GM21526 (cell line): ENCODE data around the gene MAML2.

Source experiments
- ATAC-seq: cut with Tn5 transposase; IDR thresholded peaks from one replicate; pipeline ENCODE4 v1.9.1; 2021; ENCODE audit warnings: moderate library complexity; ENCODE audit not compliant: unreplicated experiment, low FRiP score

MAML2 gene

DNA sequence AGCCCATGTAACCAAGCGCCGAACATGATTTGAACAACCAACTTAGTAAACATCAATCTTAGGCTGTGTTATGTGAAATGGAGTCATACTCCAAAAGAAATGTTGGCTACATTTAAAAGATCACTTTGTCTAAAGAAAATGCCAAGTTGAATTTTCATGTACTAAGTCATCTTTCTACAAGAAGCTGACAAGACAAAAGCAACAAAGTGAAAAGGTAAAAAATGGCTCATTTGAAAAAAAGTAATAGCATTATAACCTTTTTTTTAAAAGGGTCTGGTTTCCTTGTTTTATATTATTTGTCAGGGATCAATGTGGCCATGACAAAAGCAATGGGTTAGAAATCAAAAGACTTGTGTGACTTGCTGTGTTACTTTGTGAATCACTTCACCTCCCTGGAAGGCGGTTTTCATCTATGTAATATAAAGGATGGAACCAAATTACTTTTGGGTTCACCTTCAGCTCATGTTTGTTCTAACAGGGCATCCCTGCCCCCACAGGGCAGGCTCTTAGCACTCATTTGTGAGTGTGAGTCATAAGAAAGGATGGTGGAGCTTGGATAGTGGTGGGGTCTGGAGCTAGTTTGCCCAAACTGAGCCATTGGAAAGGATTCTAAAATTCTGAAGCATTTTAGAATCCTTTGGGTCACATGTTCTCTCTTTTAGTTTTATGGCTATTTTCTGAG is 287.1 kb downstream of the MAML2 start:
- no peak for ATAC-seq

DNA sequence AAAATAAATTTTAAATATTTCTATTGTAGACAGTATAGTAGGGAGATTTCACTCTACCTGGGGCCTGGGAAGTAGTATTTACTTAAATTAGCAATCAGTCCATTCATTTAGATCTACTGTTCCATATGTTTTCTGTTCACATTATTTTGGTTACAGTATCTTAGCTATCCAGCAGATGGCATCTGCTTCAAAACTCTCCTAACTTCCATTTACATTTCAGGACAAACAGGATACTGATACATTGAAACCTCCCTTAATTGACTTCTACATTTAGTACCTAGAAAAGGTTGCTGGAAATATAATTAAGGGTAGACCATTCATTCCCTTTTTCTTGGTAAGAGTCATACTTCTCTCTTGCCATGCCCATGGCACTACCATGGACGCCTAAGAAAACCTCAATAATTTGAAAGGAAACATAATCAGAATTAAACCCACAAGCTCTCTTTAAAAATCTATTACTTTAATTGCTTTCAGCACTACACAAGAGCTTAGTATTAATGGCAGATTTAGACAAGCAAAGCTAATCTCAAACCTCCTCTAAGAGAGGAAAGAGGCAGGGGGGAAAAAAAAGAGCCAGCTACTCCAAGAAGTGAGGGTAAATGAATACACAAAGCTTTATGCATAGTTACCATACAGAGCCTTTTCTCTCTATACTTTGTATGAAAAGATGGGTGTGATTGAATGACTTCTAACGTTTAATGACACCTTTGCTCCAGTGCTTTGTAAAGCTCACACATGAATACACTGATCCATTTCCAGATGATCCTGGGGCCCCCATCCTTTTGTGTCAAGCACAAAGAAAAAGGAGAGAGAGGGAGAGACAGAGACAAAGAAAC is 287.9 kb downstream of the MAML2 start:
- ATAC-seq = no peak

DNA sequence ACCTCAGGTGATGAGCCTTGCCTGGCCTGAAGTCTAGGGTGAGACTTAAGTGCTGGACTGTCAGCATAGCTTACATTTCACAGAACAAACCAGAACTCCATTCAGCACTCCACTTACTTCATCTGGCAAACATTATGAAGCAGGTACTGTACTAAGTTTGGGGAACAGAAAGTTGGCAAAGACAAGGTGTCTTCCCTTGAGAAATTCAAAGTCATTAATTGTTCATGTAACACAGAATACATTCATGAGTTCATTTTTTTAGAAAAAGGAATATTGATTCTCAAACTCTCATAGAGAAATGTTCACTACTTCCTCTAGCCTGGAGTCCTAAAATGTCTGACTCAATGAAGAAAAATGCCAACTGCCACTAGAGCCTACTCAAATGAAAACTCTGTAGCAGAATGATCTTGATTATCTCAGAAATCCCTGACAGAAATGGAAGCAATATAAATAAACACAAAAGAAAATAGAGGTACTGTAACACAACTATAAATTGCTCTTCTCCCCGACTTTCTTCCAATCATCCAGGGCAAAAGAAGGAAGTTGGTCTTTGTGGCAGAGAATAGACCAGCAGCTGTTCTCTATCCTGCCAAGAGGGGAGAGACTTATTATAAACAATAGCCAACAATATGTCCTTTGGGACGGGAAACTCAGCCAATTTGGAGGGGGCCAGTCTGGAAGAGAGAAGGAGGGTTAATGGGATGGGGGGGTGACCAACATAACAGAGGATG is 289.9 kb downstream of the MAML2 start:
- no peak for ATAC-seq

DNA sequence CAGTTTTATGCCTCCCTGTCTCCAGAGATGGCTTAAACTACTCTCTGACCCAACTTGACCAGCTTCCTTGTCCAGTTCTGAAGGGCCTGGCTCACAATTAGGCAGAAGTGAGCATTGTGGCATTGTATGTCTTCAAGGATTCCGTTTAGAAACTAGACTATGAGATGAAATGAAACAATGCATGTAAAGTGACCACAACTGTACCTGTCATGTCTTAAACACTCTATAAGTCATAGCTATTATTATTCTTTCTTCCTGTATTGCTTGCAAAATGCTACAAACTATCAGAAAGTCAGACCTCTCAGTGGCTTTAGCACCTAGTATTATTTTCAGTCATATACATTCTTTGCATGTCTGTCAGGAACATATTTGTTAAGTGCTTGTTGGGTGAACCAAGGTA is 291.2 kb downstream of the MAML2 start:
- ATAC-seq = peak; percentile 97

- no peak for ATAC-seq
Measured at GRCh38 chr11:96050435-96051182, 292.4 kb downstream of the MAML2 start.

DNA sequence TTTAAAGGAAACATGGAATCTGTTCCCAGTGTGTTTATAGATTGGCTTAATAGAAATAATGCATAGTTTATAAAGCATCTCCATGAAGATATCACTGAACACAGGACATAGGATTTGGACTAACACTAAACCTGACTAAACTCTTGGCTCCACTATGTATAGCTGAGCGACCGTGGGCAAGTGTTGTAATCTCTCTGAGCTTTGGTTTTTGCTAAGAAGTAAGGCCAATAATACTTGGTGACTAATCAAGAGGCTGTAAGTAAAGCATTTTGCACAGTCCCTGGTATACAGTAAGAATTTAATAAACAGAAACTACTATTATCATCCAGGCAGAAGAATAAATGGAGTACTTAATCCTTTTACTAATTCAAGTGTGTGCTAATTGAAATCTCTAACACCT is 293.6 kb downstream of the MAML2 start:
- ATAC-seq = no peak

- no peak for ATAC-seq
Measured at GRCh38 chr11:96045622-96046456, 297.2 kb downstream of the MAML2 start.

GRCh38 chr11:96044747-96045146 is 298.2 kb downstream of the MAML2 start:
- no peak for ATAC-seq

GRCh38 chr11:96044311-96044710 is 298.7 kb downstream of the MAML2 start:
- no peak for ATAC-seq

GRCh38 chr11:96043291-96043690 is 299.7 kb downstream of the MAML2 start:
- no peak for ATAC-seq

- ATAC-seq = no peak
Measured at GRCh38 chr11:96038046-96038445, 304.9 kb downstream of the MAML2 start.

GRCh38 chr11:96037405-96037949 is 305.5 kb downstream of the MAML2 start:
- ATAC-seq = no peak

DNA sequence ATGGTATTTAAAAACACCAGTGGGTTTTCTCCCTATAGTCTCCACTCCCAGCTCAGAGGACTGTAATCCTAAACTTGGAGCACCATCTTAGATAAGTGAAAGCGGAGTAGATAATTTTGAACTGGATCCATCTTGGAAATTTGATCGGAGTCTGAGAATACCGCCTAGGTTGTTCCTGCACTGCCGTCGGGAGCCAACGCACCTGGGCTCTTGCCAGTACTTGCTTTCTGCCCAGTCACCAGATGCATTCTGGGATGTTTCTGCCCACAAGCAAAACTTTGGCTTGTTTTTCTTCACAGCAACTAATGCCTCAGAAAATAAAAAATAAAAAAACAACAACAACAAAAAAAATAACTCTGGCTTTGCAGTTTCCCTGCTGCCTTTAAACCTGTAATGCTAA is 306.1 kb downstream of the MAML2 start:
- ATAC-seq = no peak

GRCh38 chr11:96035740-96036078 is 307.3 kb downstream of the MAML2 start:
- no peak for ATAC-seq

GRCh38 chr11:96035031-96035739 is 307.8 kb downstream of the MAML2 start:
- no peak for ATAC-seq

DNA sequence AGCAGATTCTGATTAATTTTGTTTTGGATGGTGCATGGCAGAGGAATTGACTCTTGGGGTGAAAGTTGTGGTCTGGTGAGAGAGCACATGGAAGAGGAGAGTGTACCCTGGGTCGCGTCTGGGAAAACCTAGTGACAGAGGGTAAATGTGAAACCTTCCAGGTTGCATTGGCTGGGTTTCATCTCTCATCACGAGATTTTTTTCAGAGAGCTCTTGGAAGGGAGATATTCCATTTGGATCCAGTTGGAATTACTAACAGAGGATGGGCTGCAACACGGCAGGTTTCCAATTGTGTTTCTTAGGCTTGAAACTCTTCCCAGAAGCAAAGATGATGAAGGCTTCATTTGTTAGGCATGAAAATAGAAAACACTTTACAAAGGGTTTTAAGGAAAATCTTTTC is 309.4 kb downstream of the MAML2 start:
- no peak for ATAC-seq

- no peak for ATAC-seq
Measured at GRCh38 chr11:96033095-96033494, 309.9 kb downstream of the MAML2 start.

DNA sequence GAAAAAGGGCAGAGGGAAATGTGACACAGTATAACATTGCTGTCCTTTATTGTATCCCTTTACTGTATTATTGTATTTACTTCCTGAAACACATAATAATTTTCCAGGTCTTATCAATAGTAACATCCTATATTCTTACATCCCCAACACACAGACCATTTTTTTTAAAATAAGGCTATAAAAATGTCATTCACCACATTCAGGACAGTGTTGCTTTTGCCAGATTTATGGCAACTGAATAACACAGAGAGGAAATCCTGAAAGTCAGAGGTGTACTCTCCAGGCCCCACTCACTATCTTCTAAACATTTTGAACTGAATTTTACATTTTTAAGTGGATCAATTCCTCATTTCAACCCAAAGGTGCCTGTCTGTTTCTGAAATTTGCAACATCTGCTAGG is 314.2 kb downstream of the MAML2 start:
- ATAC-seq = no peak

GRCh38 chr11:96027021-96027420 is 316.0 kb downstream of the MAML2 start:
- no peak for ATAC-seq
